Brain microvascular endothelial cell (primary cell): Measurements from ENCODE around the gene IGHMBP2.

Experiments
- DNase-seq: peaks from one replicate; pipeline ENCODE4 v3.0.0-alpha.2; 2020
- H3K27ac ChIP-seq: fragments of 250-450 bp; sonication (Bioruptor Pico); 2 replicates; pipeline ENCODE4 v1.5.1; 2020; ENCODE audit warnings: mild to moderate bottlenecking, moderate library complexity
- H3K27me3 ChIP-seq: fragments of 250-450 bp; sonication (Bioruptor Pico); replicated peaks from 2 replicates; pipeline ENCODE4 v1.5.1; 2020; ENCODE audit warnings: mild to moderate bottlenecking
- H3K36me3 ChIP-seq: fragments of 250-450 bp; sonication (Bioruptor Pico); replicated peaks from 2 replicates; pipeline ENCODE4 v1.5.1; 2020; ENCODE audit warnings: mild to moderate bottlenecking
- H3K4me3 ChIP-seq: 2 replicates; pipeline ENCODE4 v1.5.1; 2011; ENCODE audit warnings: low read depth, mild to moderate bottlenecking, control low read depth, low read length, moderate library complexity
- CTCF ChIP-seq: IDR thresholded peaks from 2 replicates; pipeline ENCODE4 v1.5.1; 2011; ENCODE audit warnings: low read depth, mild to moderate bottlenecking, moderate library complexity, low read length, control low read depth, inconsistent platforms; ENCODE audit errors: missing control alignments
- in situ Hi-C: cut with HindIII; loops from 2 replicates; pipeline ENCODE4 v1.10.0; 2017; ENCODE audit warnings: low sequenced_read_pairs, low pct_ligation_motif_present

Gene IGHMBP2

GRCh38 chr11:68948496-68948895, 44.8 kb downstream of the IGHMBP2 start:
- DNase-seq, result no peak
- Histone ChIP-seq H3K4me3 (no peak overlapping the region), H3K27ac (no peak overlapping the region), H3K36me3 (no peaks in the 10 kb centered on the region), H3K27me3 (no peaks in the 10 kb centered on the region)
- in situ Hi-C loops, result no loop called here
- TF ChIP-seq CTCF, result no peak

DNA sequence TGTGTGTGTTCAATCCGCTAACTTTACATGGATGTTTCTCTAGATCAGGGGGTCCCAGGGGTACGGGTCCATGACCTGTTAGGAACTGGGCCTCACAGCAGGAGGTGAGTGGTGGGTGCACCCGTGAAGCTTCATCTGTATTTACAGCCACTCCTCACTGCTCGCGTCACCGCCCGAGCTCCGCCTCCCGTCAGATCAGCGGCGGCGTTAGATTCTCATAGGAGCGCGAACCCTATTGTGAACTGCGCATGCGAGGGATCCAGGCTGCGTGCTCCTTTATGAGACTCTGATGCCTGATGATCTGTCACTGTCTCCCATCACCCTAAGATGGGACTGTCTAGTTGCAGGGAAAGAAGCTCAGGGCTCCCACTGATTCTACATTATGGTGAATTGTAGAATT, 45.2 kb downstream of the IGHMBP2 start:
- no peak for TF ChIP-seq CTCF
- no peak overlapping the region for H3K27ac ChIP-seq
- no peak for DNase-seq
- no peak overlapping the region for H3K4me3 ChIP-seq
- no peaks in the 10 kb centered on the region for H3K27me3 ChIP-seq
- no peaks in the 10 kb centered on the region for H3K36me3 ChIP-seq
- in situ Hi-C loops, result no loop called here

DNA sequence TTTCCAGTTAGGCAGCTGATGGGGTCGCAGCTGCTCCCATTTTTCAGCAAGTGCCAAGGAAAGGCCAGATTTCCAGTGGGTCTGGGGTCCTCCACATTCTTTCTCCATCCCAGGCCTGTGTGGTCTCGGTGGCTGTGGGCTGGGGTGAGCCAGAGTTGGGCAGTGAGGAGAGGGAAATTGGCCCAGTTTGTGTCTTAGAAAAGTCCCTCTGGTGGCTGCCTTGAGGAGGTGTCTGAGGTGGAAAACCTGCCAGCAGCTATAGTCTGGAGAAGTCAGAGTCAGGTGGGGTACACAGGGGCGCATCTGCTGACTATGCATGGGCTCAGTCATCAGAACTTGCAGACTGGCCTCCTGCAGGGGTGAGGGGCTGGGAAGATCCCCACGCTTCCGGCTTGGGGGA, 46.6 kb downstream of the IGHMBP2 start:
- no peaks in the 10 kb centered on the region for H3K27me3 ChIP-seq
- no peak for DNase-seq
- TF ChIP-seq CTCF, result peak; percentile 75
- no peak overlapping the region for H3K4me3 ChIP-seq
- no peaks in the 10 kb centered on the region for H3K36me3 ChIP-seq
- no peak overlapping the region for H3K27ac ChIP-seq
- in situ Hi-C loops, result no loop called here

DNA sequence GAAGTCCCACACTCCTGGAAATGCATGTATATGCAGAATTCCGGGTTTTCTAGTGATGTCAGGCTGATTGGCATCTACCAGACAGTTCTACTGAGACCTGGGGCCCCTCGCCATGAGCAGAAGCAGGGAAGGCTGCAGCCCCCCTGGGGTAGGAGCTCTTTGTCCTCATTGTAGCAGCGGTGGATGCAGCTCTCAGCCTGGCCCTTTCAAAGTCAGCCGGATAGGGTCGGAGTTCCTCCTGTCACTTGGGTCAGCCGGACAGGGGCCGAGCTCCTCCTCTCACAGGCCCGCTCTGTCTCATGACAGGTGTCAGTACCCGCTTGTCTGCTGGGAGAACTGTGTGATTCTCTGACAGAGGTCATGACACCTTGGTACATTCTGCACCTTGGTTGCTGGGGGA, 47.1 kb downstream of the IGHMBP2 start:
- TF ChIP-seq CTCF, result no peak
- Histone ChIP-seq H3K27me3 (no peaks in the 10 kb centered on the region), H3K36me3 (no peaks in the 10 kb centered on the region), H3K27ac (no peak overlapping the region), H3K4me3 (no peak overlapping the region)
- DNase-seq, result no peak
- in situ Hi-C loops, result no loop called here

GRCh38 chr11:68954836-68955606, 51.3 kb downstream of the IGHMBP2 start:
- peak; percentile 5 for DNase-seq
- Histone ChIP-seq H3K27ac (no peak overlapping the region), H3K36me3 (no peaks in the 10 kb centered on the region), H3K27me3 (no peaks in the 10 kb centered on the region), H3K4me3 (no peak overlapping the region)
- in situ Hi-C loops, result no loop called here
- no peak for TF ChIP-seq CTCF

- in situ Hi-C loops, result no loop called here
- no peak for TF ChIP-seq CTCF
These were observed 51.9 kb downstream of the IGHMBP2 start for GRCh38 chr11:68955607-68955958.

More at GRCh38 chr11:68955607-68955958, 51.9 kb downstream of the IGHMBP2 start:
- no peaks in the 10 kb centered on the region for H3K27me3 ChIP-seq
- H3K36me3 ChIP-seq, result no peaks in the 10 kb centered on the region
- no peak for DNase-seq
- H3K27ac ChIP-seq, result no peak overlapping the region
- H3K4me3 ChIP-seq, result no peak overlapping the region
